ENCODE data around the gene AP4B1.

DNA sequence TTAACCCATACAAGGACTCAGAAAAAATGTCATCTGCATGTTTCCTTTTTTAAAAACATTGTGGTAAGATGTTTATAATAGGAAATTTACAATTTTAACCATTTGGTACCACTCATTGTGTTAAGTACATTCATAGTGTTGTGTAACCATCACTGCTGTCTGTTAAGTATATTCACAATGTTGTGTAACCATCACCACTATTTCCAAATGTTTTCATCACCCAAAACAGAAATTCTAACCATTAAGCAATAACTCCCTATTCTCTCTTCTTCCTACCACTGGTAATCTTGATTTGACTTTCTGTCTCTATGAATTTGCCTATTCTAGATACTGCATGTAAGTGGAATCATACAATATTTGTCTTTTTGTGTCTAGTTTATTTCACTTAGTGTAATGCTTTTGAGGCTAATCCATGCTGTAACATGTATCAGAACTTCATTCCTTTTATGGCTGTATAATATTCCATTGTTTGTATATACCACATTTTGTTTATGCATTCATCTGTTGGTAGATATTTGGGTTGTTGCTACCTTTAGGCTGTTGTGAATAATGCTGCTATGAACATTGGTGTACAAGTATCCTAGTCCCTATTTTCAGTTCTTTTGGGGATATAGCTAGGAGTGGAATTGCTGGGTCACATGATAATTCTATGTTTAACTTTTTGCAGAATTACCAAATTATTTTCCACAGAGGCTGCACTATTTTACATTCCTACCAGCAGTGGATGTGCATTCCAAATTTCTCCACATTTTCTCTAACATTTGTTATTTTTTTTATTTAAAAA lies 38.6 kb upstream of the AP4B1 start:
- TF ChIP-seq, protein P1, sequence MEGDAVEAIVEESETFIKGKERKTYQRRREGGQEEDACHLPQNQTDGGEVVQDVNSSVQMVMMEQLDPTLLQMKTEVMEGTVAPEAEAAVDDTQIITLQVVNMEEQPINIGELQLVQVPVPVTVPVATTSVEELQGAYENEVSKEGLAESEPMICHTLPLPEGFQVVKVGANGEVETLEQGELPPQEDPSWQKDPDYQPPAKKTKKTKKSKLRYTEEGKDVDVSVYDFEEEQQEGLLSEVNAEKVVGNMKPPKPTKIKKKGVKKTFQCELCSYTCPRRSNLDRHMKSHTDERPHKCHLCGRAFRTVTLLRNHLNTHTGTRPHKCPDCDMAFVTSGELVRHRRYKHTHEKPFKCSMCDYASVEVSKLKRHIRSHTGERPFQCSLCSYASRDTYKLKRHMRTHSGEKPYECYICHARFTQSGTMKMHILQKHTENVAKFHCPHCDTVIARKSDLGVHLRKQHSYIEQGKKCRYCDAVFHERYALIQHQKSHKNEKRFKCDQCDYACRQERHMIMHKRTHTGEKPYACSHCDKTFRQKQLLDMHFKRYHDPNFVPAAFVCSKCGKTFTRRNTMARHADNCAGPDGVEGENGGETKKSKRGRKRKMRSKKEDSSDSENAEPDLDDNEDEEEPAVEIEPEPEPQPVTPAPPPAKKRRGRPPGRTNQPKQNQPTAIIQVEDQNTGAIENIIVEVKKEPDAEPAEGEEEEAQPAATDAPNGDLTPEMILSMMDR (conservative IDR thresholded peaks at IDR 0.05 in 1 of 2, IDR thresholded peaks at IDR 0.05 in 1 of 2; ENCODE audit: extremely low read depth in 1 of 2, insufficient read depth in 1 of 2, low read depth in 1 of 2, low read length in 2 of 2), result no peak
- no peak for TF ChIP-seq EZH2 (IDR thresholded peaks at IDR 0.05; ENCODE audit: borderline replicate concordance, low read length)

All from mammary epithelial cell (primary cell).